Smooth muscle cell (in vitro differentiated cells): ENCODE data around the gene ROGDI. TPM values are rescaled to one million over a fixed set of nuclear protein-coding genes. Genes with fewer than 3 reads are reported as not detected.

Experiments
- DNase-seq: peaks from one replicate; lab custom pipeline; 2025; ENCODE audit not compliant: unreplicated experiment; lab: John Stamatoyannopoulos, UW
- H2AFZ ChIP-seq: fragments of 200-600 bp; sonication (generic); 2 replicates; pipeline ENCODE4 v1.6.0; 2016; ENCODE audit warnings: antibody characterized with exemption, low read depth, mild to moderate bottlenecking
- H3F3A ChIP-seq: fragments of 200-600 bp; sonication (generic); 2 replicates; pipeline ENCODE4 v1.6.0; 2017; ENCODE audit warnings: antibody characterized with exemption, low read depth
- H3K27ac ChIP-seq: fragments of 200-600 bp; sonication (generic); 2 replicates; pipeline ENCODE4 v1.5.1; 2016; ENCODE audit warnings: low read depth, mild to moderate bottlenecking
- H3K27me3 ChIP-seq: fragments of 200-600 bp; sonication (generic); 2 replicates; pipeline ENCODE4 v1.6.1; 2016; ENCODE audit warnings: low read depth, mild to moderate bottlenecking
- H3K36me3 ChIP-seq: fragments of 200-600 bp; sonication (generic); 2 replicates; pipeline ENCODE4 v1.5.1; 2016; ENCODE audit warnings: low read depth
- H3K4me1 ChIP-seq: fragments of 200-600 bp; sonication (generic); 2 replicates; pipeline ENCODE4 v1.5.1; 2016; ENCODE audit warnings: low read depth
- H3K4me2 ChIP-seq: fragments of 200-600 bp; sonication (generic); 2 replicates; pipeline ENCODE4 v1.6.0; 2016; ENCODE audit warnings: mild to moderate bottlenecking
- H3K4me3 ChIP-seq: fragments of 200-600 bp; sonication (generic); 2 replicates; pipeline ENCODE4 v1.5.1; 2016; ENCODE audit warnings: mild to moderate bottlenecking
- H3K79me2 ChIP-seq: fragments of 200-600 bp; sonication (generic); 2 replicates; pipeline ENCODE4 v1.6.0; 2016; ENCODE audit warnings: low read depth, mild to moderate bottlenecking
- H3K9ac ChIP-seq: fragments of 200-600 bp; sonication (generic); 2 replicates; pipeline ENCODE4 v1.6.0; 2016; ENCODE audit warnings: low read depth
- H3K9me3 ChIP-seq: fragments of 200-600 bp; sonication (generic); replicated peaks from 2 replicates; pipeline ENCODE4 v1.5.1; 2016; ENCODE audit warnings: low read depth
- H4K20me1 ChIP-seq: fragments of 200-600 bp; sonication (generic); 2 replicates; pipeline ENCODE4 v1.6.0; 2016; ENCODE audit warnings: low read depth
- CTCF ChIP-seq: fragments of 200-600 bp; sonication (generic); IDR thresholded peaks from 2 replicates; pipeline ENCODE4 v1.5.1; 2017; ENCODE audit warnings: borderline replicate concordance, mild to moderate bottlenecking, antibody characterized with exemption; ENCODE audit not compliant: insufficient read depth, poor library complexity, severe bottlenecking
- WGBS: methylation state at CpG from one replicate; pipeline ENCODE4 v1.1.7; 2016; ENCODE audit warnings: low lambda C conversion rate; 5-methylcytosine and 5-hydroxymethylcytosine counted together
- polyA plus RNA-seq: library from polyadenylated mRNA; unstranded; fragments of >200 nt; fragmentation: Nextera tagmentation; extraction: Ambion mirVana; gene quantifications from 2 replicates; pipeline ENCODE4 v1.2.1, GENCODE V29; 2016
- total RNA-seq: library from RNA; depleted of rRNA; stranded (reverse); fragments of >200 nt; gene quantifications from 2 replicates; pipeline ENCODE4 v1.2.3, GENCODE V29; 2014

Gene ROGDI
- total RNA-seq (21.6 and 32.1 TPM in 2 replicates), polyA plus RNA-seq (45.6 and 48.7 TPM in 2 replicates)

GRCh38 chr16:4801962-4802658, at the start of gene ROGDI:
Gene ROGDI, minus strand, starts transcription at chr16:4802633. Its CDS starts 62 bp downstream, at chr16:4802571.
- Histone ChIP-seq H4K20me1 (no peaks in the 10 kb centered on the region), H3K4me1 (peaks cover 8% of the 10 kb centered on the region), H3K4me2 (peak within 1 kb of the TSS; percentile 97), H3K36me3 (peaks cover 3% of the 10 kb centered on the region), H2AFZ (peak within 1 kb of the TSS; percentile 70), H3K4me3 (peak within 1 kb of the TSS; percentile 86), H3K27me3 (no peaks in the 10 kb centered on the region), H3K9ac (peak within 1 kb of the TSS; percentile 55), H3K27ac (peak within 1 kb of the TSS; percentile 59), H3K9me3 (no peaks in the 10 kb centered on the region), H3K79me2 (peaks cover 4% of the 10 kb centered on the region), H3F3A (peaks cover 25% of the 10 kb centered on the region)
- DNase-seq: no peak
- under 1% methylated on average over 37 of the region's 70 CpGs for WGBS
- no peak for TF ChIP-seq CTCF

GRCh38 chr16:4850211-4850610, 47.8 kb upstream of the ROGDI start:
- H3K27me3 ChIP-seq: no peaks in the 10 kb centered on the region
- peak overlapping the region; percentile 0 for H3K9ac ChIP-seq
- peak overlapping the region; percentile 91 for H3K4me2 ChIP-seq
- no peaks in the 10 kb centered on the region for H3K9me3 ChIP-seq
- H2AFZ ChIP-seq: no peak overlapping the region
- H4K20me1 ChIP-seq: peaks cover 79% of the 10 kb centered on the region
- no peaks in the 10 kb centered on the region for H3K36me3 ChIP-seq
- TF ChIP-seq CTCF: no peak
- peak overlapping the region; percentile 82 for H3K4me3 ChIP-seq
- WGBS: 66% methylated on average over 3 of the region's 3 CpGs
- H3K4me1 ChIP-seq: peaks cover 32% of the 10 kb centered on the region
- H3K79me2 ChIP-seq: peaks cover 75% of the 10 kb centered on the region
- H3F3A ChIP-seq: peaks cover 5% of the 10 kb centered on the region
- DNase-seq: no peak
- no peak overlapping the region for H3K27ac ChIP-seq

GRCh38 chr16:4847774-4848587, 45.5 kb upstream of the ROGDI start:
- no peaks in the 10 kb centered on the region for H3K9me3 ChIP-seq
- peaks cover 83% of the 10 kb centered on the region for H3K79me2 ChIP-seq
- peak overlapping the region; percentile 91 for H3K4me2 ChIP-seq
- H3K36me3 ChIP-seq: peaks cover 6% of the 10 kb centered on the region
- peak overlapping the region; percentile 92 for H3K27ac ChIP-seq
- peak overlapping the region; percentile 94 for H3K9ac ChIP-seq
- peaks cover 70% of the 10 kb centered on the region for H4K20me1 ChIP-seq
- H3F3A ChIP-seq: peaks cover 5% of the 10 kb centered on the region
- no peak for TF ChIP-seq CTCF
- no peak for DNase-seq
- H3K4me3 ChIP-seq: peak overlapping the region; percentile 82
- peak overlapping the region; percentile 91 for H2AFZ ChIP-seq
- no peaks in the 10 kb centered on the region for H3K27me3 ChIP-seq
- H3K4me1 ChIP-seq: peaks cover 32% of the 10 kb centered on the region
- WGBS: under 1% methylated on average over 83 of the region's 83 CpGs
